ENCODE results near the gene HOXA1.

GRCh38 chr7:27122077-27122910 is 26.5 kb upstream of the HOXA1 start:
- TF ChIP-seq CTCF (IDR thresholded peaks at IDR 0.05; ENCODE audit: low read length) (no peak), EZH2 (optimal IDR thresholded peaks at IDR 0.05; ENCODE audit: low read depth, low read length) (no peak)
